GM19351 (cell line): ENCODE results near the gene FIGNL1.

Experiments
- ATAC-seq: cut with Tn5 transposase; IDR thresholded peaks from one replicate; pipeline ENCODE4 v1.9.1; 2021; ENCODE audit warnings: mild to moderate bottlenecking, moderate library complexity; ENCODE audit not compliant: unreplicated experiment

The FIGNL1 gene, protein sequence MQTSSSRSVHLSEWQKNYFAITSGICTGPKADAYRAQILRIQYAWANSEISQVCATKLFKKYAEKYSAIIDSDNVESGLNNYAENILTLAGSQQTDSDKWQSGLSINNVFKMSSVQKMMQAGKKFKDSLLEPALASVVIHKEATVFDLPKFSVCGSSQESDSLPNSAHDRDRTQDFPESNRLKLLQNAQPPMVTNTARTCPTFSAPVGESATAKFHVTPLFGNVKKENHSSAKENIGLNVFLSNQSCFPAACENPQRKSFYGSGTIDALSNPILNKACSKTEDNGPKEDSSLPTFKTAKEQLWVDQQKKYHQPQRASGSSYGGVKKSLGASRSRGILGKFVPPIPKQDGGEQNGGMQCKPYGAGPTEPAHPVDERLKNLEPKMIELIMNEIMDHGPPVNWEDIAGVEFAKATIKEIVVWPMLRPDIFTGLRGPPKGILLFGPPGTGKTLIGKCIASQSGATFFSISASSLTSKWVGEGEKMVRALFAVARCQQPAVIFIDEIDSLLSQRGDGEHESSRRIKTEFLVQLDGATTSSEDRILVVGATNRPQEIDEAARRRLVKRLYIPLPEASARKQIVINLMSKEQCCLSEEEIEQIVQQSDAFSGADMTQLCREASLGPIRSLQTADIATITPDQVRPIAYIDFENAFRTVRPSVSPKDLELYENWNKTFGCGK

DNA sequence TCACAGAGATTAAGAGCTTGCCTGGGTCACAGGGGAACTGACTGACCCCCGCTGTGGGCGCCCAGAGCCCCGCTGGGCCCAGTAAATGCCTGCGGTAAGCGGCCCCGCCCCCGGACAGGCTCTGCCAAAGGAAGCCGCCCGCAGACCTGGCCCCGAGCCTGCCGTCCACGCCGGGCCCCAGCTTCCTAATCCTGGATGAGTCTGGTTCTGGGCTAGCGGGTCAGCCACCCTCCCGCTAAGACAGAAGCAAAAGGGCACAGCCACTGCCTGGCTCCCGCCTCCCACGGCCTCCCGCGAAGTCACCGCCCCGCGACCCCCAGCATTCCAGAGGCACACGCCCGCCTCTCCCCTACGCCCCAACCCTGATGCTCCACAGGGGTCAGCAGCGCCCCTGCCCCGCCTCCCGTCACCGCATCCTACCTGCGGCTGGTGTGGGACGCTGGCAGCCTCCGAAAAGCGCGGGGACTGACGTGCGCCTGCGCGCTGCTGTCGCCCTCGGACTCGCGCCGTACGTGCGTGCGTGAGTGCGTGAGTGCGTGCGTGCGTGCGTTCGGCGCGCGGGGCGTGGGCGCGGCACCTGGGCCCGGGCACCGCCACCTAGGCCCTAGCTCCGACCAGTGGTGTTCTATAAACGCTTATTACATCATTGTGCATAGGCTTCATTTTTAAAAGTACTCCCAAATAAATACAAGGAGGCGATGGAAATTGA lies at the start of gene FIGNL1:
Gene FIGNL1 (minus strand): TSS at position 470 of the 709 bp plus-strand sequence. CDS start 3,063 bp downstream, outside the sequence.
- ATAC-seq, result peak; percentile 84

DNA sequence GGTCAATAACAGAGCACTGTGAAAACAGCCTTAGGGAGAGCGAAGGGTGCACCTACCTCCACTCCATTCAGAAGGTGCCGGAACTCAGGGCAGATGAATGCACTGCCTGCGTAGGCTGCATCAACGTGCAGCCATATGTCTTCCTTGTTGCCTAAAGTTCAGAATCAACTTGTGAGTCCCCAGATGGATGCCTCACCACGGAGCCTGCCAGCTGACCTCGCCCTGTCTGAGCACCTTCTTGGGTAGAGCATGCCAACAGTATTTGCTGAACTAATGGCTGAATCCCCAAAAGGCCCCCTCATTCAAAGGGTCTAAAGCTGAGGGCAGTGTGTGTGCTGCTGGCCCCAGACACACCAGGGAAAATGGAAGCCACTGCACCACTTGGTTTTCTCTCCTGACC lies 48.9 kb upstream of the FIGNL1 start:
- no peak for ATAC-seq

DNA sequence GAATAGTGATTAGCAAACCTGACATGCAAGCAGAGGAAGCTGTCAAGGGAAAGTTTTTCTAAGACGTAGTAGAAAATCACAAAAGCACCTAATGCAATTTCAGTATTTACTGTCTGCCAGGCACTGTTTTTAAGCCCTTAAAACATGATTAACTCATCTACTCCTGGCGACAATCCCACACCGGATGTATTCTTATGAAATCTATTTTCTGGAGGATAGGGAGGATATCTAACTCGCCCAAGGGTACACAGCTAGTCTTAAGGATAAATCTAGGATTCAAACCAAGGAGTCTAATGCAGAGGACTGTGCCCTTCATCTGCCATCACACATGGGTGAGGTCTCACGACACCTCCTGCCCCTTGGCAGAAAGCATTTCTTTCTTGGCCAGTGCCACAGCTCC lies 47.8 kb upstream of the FIGNL1 start:
- no peak for ATAC-seq

DNA sequence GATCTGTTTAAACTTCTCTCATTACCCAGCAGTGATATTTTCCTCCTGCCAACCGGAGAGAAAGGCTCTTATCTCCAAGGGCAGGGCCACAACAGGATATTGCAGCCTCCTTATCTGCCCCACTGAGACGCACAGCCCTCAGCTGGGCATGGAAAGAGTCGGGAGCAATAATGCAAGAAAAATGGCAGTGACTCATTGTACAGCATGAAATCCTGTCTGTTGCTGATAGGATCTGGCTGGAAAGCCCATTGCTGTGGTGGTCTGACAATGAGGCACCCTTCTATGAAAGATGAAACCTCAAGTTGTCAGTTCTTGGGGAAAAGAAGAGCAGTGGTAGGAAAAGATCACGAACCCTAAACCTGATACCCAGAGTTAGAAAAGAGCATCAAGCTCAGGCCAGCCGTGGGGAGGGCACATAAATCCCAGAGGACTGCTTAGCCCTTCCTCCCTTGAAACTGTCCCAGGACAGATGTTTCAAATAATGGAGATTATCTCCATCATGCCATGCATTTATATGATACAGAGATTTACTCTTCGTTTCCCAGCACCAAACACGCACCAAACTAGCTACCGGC lies 47.0 kb upstream of the FIGNL1 start:
- no peak for ATAC-seq

DNA sequence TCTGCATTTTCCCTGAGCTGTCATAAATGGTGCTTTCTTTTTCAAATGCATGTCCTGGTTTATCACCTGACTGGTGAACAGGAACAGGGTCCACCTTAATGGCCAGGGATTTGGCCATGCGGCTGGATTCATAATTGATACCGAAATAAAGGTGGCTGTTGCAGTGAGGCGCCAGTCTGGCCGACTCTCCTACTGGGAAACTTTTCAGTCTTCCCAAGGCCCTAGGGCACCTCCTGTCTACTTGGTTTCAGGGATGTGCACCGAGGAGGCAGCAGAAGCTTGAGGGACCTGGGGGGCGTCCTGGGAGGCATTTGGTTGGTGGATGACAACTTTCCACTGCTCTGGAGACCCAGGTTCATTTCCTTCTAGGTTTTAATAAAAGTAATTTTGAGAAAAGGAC lies 46.4 kb upstream of the FIGNL1 start:
- ATAC-seq, result no peak

DNA sequence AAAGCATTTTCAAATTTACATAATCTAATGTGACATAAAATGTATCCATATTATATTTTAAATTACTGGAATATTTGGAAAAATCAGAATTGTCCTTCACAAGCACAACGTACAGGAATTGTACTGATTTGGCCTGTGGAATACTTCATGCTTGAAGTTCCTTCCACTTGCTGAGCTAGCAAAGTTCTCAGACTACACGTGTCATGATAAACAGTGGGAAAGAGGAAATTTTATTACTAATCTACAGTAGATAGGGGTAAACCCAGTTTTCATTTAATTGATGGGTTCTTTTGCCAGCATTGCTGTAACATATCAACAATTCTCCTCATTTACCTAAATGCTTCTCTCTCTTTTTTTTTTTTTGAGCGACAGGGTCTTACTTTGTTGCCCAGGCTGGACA lies 45.6 kb upstream of the FIGNL1 start:
- ATAC-seq, result no peak

DNA sequence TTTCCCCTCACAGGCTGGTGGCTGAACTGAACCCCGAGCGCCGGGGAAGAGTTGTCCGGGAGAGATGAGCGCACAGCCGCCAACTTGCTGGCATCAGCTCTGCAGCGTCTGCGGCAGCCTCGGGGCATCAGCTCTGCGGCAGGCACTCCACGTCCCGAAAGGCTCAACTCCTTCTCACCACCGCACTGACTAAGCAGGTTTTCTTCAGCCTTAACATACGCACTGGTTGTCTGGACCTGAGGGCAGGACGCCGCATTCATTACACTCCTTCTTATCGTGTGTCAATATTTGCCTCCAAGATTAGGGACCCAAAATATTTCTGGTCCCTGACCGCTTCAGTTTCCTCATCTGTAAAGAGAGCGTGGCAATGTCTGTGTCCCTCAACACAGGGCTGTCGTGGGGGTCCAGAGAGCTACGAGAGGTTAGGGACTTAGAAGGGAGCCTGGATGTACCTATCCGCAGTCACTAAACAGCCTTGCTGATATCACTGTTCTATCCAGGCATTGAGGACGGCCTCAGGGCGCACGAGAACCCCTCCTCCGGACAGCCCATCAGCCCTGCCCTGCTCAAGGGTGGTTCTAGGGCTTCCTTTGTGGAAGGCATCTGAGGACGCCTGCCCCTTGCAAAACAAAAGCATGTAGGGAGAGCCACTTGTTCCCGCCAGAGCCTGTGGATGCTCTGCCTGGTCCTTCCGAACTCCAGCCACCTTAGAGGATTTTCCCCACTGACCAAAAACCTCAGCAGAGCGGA lies 42.8 kb upstream of the FIGNL1 start:
- ATAC-seq, result no peak

DNA sequence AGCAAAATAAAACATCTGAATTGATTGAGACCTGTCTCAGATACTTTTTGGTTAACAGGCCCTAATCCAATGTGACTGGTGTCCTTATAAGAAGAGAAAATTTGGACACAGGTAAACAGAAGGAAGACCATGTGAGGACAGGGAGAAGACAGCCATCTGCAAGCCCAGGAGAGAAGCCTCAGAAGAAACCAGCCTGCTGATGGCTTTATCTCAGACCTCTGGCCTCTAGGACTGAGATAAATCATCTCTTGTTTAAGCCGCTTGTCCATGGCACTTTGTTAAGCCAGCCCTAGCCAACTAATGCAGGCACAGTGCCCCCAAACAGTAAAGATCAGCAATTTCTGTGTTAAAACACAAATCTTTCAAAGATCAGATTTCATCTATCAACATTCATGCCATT lies 41.8 kb upstream of the FIGNL1 start:
- no peak for ATAC-seq

DNA sequence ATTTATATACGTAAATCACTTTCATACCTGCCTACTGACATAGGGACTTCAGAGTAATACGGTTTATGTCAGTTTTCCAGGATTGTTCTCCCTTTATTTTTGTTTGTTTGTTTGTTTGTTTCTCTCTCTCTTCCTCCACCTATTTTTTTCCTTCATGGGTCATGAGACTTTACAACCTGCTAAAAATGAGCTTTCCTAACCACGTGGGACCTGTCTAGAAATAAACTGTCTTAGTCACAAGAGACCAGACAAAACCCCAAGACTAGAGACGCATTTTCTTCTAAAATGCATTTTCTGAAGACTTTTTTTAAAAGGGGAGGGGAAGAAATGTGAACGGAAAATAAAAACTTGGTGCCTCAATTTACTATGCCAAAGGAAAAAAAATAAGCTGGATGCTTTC lies 41.1 kb upstream of the FIGNL1 start:
- ATAC-seq, result no peak

DNA sequence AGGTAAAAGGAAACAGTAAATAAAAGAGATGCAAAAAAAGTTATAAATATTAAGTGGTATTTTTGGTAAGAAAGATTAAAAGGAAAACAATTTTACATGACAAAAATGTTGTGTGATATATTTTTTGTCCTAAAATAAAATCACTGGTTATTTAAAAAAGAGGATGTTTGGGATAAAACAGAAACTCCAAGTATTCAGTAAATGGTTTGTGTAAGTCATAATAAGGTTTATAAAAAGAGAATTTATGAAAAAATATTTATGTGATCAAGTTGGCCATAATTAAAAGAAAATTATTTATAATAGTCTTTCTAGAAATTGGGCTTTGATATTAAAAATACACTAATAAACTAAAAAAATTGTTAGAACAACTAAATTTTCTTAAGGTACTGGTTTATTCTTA lies 38.2 kb upstream of the FIGNL1 start:
- ATAC-seq, result no peak

DNA sequence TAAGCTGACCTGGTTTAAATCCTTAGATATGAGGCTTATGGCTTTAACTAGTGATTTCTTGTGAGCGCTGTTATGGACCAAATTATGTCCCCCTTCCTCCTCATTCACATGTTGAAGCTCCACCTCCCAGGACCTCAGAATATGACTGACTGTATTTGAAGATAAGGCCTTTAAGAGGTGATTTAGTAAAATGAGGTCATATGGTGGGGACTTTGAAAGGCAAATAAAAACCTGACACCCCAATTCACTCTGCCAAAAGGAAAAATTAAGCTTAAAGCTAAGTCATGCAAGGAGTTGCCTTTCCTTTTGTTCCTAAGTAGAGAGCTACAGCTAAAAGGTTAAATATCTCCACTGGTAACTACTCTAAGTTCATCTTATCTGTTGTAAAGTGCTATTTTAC lies 36.4 kb upstream of the FIGNL1 start:
- ATAC-seq, result no peak

DNA sequence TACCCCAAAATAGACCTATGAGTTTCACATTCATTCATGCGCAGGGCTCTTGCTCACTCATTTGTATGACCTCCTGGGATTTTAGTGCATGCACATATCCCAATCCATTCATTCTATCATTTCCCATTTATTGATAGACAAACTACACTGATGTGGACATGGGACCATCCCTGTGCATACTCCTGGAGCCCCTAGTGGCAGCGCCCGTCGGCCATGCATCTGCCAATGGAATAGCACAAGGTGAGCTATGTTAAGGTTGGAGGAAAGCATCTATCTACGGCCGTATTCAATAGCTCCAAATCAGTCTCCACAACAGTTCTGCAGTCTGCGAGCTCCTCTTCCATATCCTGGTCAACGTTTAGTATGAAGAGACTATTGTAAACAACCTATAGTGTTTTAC lies 31.7 kb upstream of the FIGNL1 start:
- ATAC-seq, result no peak

DNA sequence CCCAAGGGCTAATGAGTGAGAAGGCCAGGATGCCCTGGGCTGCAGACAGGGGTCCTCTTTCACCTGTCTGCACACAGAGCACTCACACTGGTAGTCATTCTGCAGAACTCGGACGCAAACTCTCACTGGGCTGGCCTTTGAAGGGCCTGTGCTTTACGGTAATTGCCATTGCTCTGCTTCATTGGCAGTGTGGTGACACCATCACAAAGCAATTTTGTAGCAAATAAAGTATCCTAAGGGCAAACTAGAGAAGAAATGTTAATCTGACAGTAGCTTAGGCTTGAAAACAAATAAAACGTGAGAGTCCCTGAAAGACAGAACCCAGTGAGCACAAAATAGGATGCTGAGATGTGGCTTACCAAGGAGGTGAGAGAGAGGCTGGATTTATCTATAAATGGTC lies 30.6 kb upstream of the FIGNL1 start:
- ATAC-seq, result no peak

DNA sequence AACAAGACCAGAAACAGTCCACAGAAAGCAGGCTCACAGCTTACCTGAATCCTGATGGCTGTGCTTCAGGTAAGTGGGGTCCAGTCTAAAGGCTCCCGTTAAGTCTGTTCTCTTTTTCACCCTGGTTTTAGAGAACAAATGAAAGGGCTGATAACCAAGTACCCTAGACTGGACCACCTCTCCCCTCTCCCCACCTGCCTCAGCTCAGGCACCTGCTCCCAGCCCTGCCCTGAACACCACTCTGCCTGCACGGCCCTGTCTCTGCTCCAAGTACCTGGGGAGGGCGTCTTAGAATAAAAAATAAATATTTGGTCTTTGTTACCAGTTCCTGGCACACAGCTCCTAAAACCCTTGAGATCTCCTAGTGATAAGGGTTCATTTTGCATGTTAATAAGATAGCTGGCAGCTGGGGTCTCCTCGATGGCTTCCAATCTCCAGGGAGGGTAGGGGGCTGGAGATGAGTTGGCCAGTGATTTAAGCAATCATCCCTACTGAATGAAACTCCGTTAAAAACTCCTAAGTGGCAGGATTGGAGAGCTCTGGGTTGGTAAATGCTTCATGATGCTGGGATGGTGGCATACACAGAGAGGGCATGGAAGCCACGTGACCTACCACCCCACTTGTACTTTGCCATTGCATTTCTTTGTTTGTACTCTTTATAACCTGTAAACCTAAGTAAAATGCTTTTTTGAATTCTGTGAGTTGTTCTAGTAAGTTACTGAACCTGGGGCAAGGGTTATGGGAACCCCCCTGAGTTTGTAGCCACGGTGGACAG lies 29.8 kb upstream of the FIGNL1 start:
- ATAC-seq, result no peak

DNA sequence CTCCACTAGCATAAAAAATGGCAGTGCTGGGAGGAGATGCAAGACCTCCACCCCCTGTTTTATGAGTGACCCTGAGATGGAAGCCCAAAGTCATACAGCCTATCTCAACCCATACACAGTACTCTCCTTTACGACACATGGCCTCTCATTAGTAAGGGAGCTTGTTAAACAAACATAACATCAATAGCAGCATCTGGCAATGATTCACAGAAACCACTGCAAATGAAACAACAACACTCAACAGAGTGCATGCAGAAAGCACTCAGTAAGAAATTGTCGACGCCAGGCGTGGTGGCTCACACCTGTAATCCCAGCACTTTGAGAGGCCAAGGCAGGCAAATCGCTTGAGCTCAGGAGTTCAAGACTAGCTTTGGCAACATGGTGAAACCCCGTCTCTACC lies 27.5 kb upstream of the FIGNL1 start:
- ATAC-seq, result no peak

DNA sequence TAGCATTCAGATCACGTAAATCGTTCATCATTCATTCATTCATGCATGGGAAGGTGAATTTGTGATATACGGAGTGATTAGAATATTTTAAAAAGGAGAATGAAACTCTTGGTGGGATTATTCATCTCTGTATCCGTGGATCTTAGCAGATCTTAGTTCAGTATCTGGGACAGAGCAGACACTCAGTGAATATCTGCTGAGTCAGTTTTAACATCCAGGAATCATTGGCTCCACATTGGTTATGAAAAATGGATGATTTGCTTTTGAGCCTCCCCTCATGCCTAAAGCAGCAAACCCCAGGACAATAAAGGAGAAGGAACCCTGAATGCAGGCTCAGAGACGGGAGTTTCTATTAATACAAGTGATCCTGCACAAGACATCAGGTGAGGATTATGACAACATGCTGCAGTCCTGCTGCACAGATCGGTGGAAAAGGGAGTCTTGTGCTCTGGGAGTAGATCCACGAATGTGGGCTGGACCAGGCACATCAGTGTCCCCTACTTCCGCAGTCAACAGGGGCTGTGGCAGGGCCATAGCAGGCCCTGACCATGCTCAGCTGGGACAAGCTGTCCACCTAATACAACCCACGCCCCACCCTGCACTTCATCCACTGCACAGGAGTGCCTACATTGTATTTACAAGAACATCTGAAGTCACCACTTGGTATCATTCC lies 26.9 kb upstream of the FIGNL1 start:
- no peak for ATAC-seq

DNA sequence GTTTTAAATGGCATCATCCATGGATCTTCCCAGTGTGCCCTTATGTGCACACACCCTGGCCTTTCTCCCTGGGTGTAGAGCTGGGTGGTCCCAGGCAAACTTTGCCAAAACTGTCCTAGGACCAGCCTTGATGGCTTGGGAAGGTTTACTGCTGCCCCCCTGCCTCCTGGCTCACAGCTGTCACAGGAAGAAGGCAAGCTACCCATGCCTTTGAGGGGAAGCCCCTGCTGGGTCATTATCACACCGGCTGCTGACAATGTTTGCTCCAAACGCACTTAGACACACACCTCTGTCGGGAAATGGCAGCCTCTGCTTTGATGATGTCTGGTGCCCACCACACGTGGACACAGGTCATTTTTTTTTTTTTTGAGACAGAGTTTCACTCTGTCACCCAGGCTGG lies 25.2 kb upstream of the FIGNL1 start:
- peak; percentile 59 for ATAC-seq

DNA sequence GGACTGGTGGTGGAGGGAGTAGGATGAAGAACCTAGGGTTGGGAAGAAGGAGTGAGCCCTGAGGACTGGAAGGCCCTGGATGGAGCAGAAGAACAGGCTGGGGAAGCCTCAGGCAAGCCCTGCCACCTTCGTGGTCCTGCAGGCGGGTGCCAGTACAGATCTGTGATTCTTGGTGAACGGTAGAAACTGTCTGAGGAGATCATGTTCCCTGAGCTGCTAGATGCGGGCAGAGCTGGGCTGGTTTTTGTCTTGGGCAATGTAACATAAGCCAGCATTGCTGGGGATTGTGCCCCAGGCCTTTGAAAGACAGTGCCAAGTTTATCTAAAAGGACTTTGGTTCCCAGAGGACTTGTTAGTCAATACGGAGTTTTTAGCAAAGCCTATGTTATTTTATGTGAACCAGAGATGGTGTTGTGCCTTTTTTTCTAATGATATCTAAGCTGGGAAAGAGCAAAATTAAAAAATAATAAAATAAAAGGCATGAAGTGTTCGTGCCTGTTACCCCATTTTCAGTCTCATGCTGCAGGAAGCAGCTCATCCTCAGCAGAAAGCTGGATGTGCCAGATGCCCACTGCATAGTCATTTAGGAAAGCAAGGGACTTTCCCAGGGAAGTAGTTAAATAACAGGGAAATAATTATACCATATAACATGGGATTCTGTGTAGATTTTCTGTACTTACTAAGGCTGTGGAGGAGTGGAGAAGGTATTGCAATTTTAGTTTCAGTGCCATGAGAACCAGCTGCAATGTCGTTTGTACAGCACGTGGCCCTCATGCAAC lies 24.4 kb upstream of the FIGNL1 start:
- ATAC-seq, result no peak

DNA sequence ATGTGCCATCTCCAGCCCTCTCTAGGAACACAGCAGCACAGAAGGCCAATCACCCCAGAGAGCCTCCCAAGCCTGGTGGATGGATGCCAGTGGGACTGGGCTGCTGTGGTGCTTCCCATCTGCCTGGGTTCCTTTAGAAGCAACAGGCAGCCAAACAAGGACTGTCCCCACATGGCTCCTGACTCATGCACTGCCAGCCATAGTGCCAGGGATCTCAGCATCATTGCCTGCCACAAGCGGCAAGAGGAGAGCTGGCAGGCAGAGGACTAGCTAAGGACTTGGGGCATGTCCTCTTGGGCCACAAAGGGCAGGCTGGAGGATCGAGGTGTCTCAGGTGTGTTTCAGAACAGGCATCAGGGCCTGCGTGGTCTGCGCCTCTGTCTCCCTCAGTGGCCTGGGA lies 23.4 kb upstream of the FIGNL1 start:
- ATAC-seq, result no peak
